T-helper 1 cell treated with Interleukin-12 subunit alpha and Interleukin-12 subunit beta and Interleukin-4 antibody, amounts not matched to agents 30 ng/mL and 1 ng/mL, for 36 hours (primary cell): Measurements from ENCODE around the gene XPA. TPM values are rescaled to one million over a fixed set of nuclear protein-coding genes. Genes with fewer than 3 reads are reported as not detected.
"Not testable (repeated sequence)": the region's sequence is repeated elsewhere in the genome, so short reads cannot be mapped to it uniquely, and the experiment has no call there.

ENCODE experiments used
- intact Hi-C: fragments of 100-400 bp; cut with micrococcal nuclease; formaldehyde crosslinking; loops from one replicate; pipeline ENCODE4 v1.15.1; 2024
- total RNA-seq: library from RNA; stranded (reverse); gene quantifications from 2 replicates; pipeline ENCODE4 v1.2.3, GENCODE V29; 2022

XPA gene
- 12.5 and 15.2 TPM in 2 replicates for total RNA-seq

GRCh38 chr9:97696803-97697601 is at the start of gene XPA:
XPA (minus strand) TSS chr9:97697340; CDS start chr9:97697292, 48 bp downstream.
- intact Hi-C loops: loop anchor here (1.0 to 5.0 kb wide), 12 partner anchors 13 to 558 kb away; partner anchors contain the start of genes ANP32B, FOXE1, NANS and NCBP1

GRCh38 chr9:97744710-97745708 is 47.9 kb upstream of the XPA start:
- intact Hi-C loops: no loop called here

- intact Hi-C loops: not testable (repeated sequence)
Measured at GRCh38 chr9:97744025-97744424, 46.9 kb upstream of the XPA start.

GRCh38 chr9:97742545-97742944 is 45.4 kb upstream of the XPA start:
- intact Hi-C loops: no loop called here

GRCh38 chr9:97741947-97742346 is 44.8 kb upstream of the XPA start:
- intact Hi-C loops: no loop called here

- intact Hi-C loops: no loop called here
Measured at GRCh38 chr9:97740848-97741821, 44.0 kb upstream of the XPA start.

GRCh38 chr9:97737429-97737828 is 40.3 kb upstream of the XPA start:
- intact Hi-C loops: no loop called here

GRCh38 chr9:97735070-97735600 is 38.0 kb upstream of the XPA start:
- intact Hi-C loops: no loop called here

- intact Hi-C loops: no loop called here
Measured at GRCh38 chr9:97726716-97727115, 29.6 kb upstream of the XPA start.

GRCh38 chr9:97723819-97724218 is 26.7 kb upstream of the XPA start:
- intact Hi-C loops: no loop called here

GRCh38 chr9:97722331-97722730 is 25.2 kb upstream of the XPA start:
- intact Hi-C loops: no loop called here

GRCh38 chr9:97721396-97721795 is 24.3 kb upstream of the XPA start:
- intact Hi-C loops: no loop called here

- intact Hi-C loops: no loop called here
Measured at GRCh38 chr9:97717866-97718265, 20.7 kb upstream of the XPA start.

- intact Hi-C loops: loop anchor here (5.0 kb wide), 2 partner anchors 68 to 548 kb away; no protein-coding TSS in a partner anchor
Measured at GRCh38 chr9:97714435-97714834, 17.3 kb upstream of the XPA start.

GRCh38 chr9:97711223-97711626 is 14.1 kb upstream of the XPA start:
- intact Hi-C loops: loop anchor here (2.0 to 5.0 kb wide), 3 partner anchors 71 to 551 kb away; no protein-coding TSS in a partner anchor

- intact Hi-C loops: loop anchor here (1.0 to 5.0 kb wide), 10 partner anchors 13 to 552 kb away; partner anchors contain the start of genes TRMO and XPA
Measured at GRCh38 chr9:97710356-97711222, 13.4 kb upstream of the XPA start.

GRCh38 chr9:97706246-97706645 is 9.1 kb upstream of the XPA start:
- intact Hi-C loops: no loop called here

GRCh38 chr9:97705354-97705950 is 8.3 kb upstream of the XPA start:
- intact Hi-C loops: no loop called here

- intact Hi-C loops: no loop called here
Measured at GRCh38 chr9:97704851-97705250, 7.7 kb upstream of the XPA start.
